HG02763 (cell line): Measurements from ENCODE around the gene BRSK1.

ENCODE experiments used
- ATAC-seq: cut with Tn5 transposase; IDR thresholded peaks from one replicate; pipeline ENCODE4 v1.9.1; 2021; ENCODE audit warnings: mild to moderate bottlenecking, moderate library complexity; ENCODE audit not compliant: unreplicated experiment

Gene BRSK1

DNA sequence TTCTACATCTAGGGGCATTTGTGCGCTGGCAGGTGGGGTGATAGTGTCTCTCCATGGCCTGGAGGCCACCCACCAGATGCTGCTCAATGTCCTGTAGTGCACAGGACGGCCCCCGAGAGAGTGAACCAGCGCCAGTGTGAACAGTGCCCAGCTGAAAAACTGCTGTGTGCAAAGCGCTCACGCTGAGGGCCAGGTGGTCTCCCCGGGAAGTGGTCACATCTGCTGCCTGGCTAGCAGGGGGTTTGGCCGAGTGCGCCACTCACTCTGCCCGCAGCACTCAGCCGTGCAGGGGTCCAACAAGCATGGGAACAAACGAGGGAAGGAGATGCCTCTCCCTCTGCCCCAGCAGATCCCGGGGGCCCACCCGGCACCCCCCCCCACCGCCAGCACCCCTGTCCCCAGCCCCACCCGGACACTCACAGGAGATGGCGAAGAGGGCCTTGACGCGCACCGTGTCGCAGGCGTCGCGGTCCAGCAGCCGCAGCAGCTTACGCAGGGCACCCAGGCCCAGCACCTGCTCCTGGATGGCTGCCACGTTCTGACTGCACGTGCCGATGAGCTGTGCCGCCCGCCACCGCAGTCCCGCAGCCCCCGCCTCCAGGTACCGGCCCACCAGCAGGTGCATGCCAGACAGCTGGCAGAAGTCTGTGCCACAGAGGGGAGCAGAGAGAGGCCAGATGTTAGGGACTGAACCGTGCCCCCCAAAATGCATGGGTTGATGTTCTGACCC is 9.7 kb upstream of the BRSK1 start:
- ATAC-seq, result no peak

- ATAC-seq, result peak; percentile 33
These were observed 7.7 kb upstream of the BRSK1 start for GRCh38 chr19:55275851-55276719.

GRCh38 chr19:55276720-55277430 is 6.9 kb upstream of the BRSK1 start:
- ATAC-seq, result no peak

DNA sequence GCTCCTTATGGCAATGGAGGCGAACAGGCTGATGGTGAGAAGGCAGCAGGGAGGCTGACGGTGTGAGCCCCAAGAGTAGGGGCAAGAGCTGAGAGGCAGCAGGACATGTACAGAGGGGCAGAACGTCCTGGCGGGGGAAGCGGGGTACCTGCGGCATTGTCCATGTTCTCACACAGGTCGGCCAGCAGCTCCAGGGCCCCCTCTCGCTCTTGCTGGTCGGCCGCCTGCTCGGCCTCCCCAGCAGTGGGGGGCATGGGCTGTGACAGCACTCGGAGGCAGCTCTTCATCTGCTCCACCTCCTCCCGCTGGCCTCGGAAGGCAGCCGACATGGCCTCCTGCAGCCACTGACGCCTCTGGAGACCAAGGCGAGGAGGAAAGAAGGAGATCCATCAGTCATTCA is 6.3 kb upstream of the BRSK1 start:
- ATAC-seq, result no peak

- ATAC-seq, result no peak
These were observed 5.2 kb upstream of the BRSK1 start for GRCh38 chr19:55278391-55279135.

- no peak for ATAC-seq
These were observed 4.5 kb upstream of the BRSK1 start for GRCh38 chr19:55279340-55279739.

DNA sequence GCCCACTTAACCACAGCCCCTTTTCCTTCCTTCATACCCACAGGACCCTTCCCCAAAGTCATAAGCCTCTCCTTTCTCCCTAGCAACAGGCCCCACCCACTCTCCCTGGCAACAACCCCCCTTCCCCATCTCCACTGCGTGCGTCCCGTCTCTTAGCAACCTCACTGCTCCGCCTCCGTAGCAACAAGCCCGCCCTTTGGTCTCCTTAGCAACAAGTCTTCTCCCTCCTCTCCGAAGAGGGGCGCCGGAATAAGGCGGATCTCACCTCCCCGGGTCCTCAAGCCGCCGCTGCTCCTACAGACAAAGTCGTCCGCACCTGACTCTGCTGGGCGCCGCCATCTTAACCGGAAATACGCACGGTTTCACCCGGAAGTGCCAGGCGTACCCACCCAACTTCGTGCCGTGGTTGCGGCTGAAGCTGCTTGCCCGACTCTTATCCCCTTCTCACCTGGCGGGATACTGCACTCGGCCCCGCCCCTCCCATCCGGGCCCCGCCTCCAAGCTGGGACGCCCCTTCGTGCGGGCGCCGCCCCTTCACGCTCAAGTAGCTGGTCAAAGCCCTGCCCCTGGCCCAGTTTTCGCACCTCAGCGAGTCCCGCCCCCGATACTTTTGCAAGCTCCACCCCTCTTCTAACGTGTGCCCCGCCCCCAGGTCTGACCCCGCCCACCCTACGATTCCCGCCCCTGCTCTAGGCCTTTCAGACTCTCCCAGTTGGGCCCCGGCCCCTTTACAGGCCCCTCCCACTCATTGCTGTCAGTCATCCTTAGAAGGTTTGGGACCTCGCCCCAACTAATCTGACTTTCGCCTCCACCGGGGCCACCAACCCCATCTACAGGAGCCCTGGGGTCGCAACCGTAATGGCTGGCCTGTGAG is 3.8 kb upstream of the BRSK1 start, which contains the start of gene HSPBP1:
Gene HSPBP1, minus strand, starts transcription at position 341 of the 874 bp plus-strand sequence. CDS start 502 bp downstream, outside the sequence.
- peak; percentile 68 for ATAC-seq

GRCh38 chr19:55284405-55285058 is 735 bp downstream of the BRSK1 start:
- no peak for ATAC-seq

- no peak for ATAC-seq
These were observed 1.6 kb downstream of the BRSK1 start for GRCh38 chr19:55285229-55285890.

- no peak for ATAC-seq
These were observed 3.7 kb downstream of the BRSK1 start for GRCh38 chr19:55287361-55288079.

- ATAC-seq, result no peak
These were observed 5.5 kb downstream of the BRSK1 start for GRCh38 chr19:55289117-55289796.

DNA sequence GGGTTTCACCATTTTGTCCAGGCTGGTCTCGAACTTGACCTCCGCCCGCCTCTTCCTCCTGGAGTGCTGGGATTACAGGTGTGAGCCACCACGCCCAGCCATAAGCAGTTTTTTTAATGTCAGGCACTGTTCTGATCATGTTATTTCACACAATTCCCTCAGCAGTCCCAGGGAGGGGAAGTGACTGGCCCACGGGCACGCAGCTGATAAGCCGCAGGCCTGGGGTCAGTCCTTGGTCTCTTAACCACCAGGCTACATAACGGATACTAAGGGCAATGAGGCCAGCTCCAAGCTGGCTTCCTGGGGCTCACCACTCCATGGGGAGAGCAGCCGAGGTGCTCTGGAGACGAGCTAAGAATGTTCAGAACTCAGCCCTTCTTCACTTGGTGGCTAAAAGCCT is 13.5 kb downstream of the BRSK1 start:
- ATAC-seq, result no peak

- ATAC-seq, result no peak
These were observed 16.2 kb downstream of the BRSK1 start for GRCh38 chr19:55299991-55300390.

DNA sequence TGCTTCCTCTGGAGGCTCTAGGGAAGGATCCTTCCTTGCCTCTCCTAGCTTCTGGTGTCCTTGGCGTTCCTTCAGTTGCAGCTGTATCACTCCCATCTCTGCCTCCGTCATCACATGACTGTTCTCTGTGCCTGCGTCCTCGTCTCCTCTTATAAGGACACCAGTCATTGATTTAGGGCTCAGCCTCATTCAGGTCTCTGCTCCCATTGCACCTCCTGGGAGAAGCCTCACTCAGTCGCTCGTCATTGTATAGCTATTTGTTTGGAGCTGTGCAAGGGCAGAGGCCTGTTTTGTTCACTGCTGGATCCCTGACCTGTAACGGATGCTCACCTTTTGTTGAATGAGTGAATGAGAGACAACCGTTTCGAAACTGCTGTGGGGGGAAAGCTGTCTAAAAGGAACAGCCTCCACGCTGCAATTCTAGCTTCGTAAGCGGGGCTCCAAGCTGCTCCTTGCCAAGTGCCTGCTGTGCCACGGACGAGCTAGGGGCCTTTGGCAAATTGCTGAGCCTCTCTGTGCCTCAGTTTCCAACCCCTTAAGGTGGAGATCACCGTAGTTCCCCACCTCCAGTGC is 17.2 kb downstream of the BRSK1 start:
- no peak for ATAC-seq

GRCh38 chr19:55301459-55302317 is 17.9 kb downstream of the BRSK1 start:
- peak; percentile 65 for ATAC-seq

GRCh38 chr19:55302318-55302703 is 18.5 kb downstream of the BRSK1 start:
- ATAC-seq, result no peak
